Frontal cortex (tissue), 4 donors: ENCODE measurements around the gene COPS4. TPM values are rescaled to one million over a fixed set of nuclear protein-coding genes. Genes with fewer than 3 reads are reported as not detected.
A peak's percentile ranks its signal among the peaks of the same experiment; 100 is the strongest.
"Not testable (repeated sequence)": the region's sequence is repeated elsewhere in the genome, so short reads cannot be mapped to it uniquely, and the experiment has no call there.

Source experiments
- DNase-seq, 2 donors: peaks; one replicate each; pipeline ENCODE4 v3.0.0; 2012; ENCODE audit warnings: low spot score in 2 of 2
- FAIRE-seq: peaks from 2 replicates; lab custom pipeline; 2012; peaks lifted over from hg19 to GRCh38; lab: Jason Lieb, UNC
- total RNA-seq: library from RNA; depleted of rRNA; stranded (reverse); fragments of >200 nt; gene quantifications from one replicate; pipeline ENCODE4 v1.2.3, GENCODE V29; 2014
- donor health status: control.
- donor health status: control.
- donor health status: control.

The COPS4 gene
- total RNA-seq, 1 donor from 2014 or later = 141 TPM

DNA sequence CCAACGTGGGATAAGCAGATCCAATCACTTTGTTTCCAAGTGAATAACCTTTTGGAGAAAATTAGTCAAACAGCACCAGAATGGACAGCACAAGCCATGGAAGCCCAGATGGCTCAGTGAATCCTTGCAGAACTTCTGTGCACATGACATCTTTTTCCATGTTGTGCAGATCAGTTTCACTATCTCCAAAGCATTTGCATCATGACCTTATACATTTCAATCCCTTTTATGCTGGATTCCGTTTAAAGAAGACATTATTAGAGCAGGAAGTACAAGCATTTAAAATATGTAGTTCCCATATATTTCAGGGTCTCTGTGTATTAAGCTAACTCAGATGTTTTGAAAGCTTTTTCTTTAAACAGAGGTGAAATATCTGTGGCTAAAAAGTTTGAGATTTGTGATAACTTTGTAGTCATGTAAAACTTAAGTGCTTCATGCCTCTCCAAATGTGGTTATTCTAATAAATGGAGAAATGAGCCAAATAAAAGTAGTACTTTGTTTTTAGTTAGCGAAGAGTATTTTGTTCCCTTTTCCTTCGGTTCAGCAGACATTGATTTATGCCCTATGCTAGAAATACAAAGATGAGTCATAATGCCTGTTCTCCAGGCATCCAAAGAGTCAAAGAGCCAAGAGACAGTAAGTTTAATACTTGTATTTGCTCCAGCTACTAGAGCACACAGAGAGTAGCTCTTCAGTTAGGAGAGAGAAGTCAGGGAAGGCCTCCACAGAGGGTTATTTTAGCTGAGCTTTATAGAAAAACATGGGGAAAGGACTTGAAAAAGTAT is 40.5 kb downstream of the COPS4 start:
- DNase-seq (no peak), FAIRE-seq (no peak)

DNA sequence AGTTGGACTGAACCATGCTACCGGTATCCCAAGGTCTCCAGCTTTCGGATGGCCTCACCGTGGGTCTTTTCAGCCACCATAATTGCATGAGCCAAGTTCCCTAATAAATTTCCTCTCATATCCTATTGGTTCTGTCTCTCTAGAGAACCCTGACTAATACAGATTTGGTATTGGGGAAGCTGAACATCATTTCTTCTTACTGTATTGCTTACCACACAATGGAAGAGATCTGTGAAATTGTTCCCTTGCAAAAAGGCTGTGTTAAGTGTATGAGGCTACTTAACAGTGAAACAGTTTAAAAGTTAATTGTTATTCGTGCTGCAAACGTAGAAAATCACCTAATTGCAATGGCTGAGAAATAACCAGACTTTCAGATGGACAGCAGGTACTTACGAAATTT is 45.6 kb downstream of the COPS4 start:
- DNase-seq (no peak), FAIRE-seq (no peak)

DNA sequence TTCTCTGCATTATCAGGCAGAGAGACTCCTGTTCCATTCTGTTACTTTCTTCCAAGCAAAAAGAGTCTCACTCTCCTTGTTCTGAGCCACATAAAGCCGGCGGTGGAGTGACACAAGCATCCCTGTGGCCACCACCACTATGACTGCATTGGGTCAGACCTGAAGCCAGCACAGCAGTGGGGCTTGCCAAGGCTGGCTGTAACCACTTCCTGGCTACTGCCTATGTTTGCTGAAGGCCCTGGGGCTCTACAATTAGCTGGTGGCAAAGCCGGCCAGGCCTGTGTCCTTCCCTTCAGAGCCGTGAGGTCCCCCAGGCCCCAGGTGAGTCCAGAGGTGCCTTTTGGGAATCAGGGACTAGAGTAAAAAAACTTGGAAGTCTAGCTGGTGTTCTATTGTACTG is 47.8 kb downstream of the COPS4 start:
- no peak for DNase-seq
- no peak for FAIRE-seq

DNA sequence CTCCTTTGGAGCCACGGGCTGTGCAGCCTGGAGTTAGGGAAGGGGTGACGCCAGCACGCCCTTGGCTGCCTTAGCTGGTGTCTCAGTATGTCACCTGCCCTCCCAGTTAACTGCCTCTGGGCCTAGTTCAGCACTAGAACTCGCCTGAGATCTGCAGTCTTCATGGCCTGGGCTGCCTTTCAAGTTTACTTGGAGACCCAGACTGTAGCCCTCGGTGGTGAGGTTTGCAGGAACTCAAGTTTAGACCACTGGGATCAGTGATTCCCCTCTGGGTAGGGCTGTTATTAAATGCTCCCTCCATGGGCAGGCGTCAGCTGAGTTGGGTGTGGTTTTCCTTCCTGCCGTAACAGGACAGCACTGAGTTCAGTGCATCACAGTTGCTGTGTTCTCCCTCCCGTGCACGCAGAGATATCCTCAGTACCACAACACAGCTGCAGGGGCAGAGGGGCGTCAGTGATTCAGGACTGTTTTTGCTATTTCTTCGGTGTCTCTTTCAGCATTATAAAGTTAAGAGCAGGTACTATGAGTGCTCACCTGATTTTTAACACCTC is 49.0 kb downstream of the COPS4 start:
- DNase-seq (no peak), FAIRE-seq (no peak)

DNA sequence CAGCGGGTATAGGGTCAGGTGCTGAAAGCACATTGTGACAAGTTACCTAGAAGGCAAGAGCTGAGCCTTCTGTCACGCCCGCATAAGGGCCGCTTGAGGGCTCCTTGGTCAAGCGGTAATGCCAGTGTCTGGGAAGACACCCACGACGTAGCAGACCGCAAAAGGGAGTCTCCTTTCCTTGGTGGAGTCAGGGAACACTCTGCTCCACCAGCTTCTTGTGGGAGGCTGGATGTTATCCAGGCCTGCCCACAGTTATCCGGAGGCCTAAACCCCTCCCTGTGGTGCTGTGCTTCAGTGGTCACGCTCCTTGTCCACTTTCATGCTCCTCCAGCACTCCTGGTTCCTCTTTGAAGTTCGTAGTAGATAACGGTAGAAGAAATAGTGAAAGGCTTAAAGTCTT is 50.0 kb downstream of the COPS4 start:
- DNase-seq, FAIRE-seq: not testable (repeated sequence)

DNA sequence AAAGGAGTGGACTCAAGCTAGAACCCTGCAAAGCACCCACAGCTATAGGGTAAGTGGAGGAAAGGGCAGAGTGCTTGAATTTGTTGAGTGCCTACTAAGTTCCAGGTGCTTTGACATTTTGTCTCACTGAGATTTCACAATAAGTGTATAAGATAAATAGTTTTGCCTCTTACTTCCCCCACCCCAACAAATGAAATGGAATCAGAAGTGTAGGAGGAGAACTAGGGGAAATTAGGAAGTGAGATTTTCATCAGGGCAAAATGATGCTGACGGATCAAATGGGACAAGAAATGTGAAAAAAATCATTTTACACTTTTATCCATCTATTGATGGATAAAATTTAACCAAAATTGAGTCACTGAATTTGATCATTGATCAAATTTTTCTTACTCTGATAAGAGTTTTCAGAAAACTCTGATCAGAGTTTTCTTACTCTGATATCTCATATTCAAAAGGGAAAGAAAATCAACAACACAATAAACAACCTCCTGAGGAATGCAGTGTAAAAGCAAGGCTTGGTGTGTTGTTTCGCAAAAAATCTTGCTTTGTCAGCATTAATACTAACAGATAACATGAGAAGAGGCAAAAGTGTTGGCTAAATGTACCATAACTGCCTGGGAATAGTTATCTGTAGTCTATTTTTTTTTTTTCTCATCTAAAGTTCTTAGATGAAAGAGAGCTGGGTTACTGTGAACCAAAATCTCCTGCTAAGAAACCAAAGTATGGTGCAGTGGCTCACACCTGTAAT is 54.6 kb downstream of the COPS4 start:
- FAIRE-seq (no peak), DNase-seq (no peak)

DNA sequence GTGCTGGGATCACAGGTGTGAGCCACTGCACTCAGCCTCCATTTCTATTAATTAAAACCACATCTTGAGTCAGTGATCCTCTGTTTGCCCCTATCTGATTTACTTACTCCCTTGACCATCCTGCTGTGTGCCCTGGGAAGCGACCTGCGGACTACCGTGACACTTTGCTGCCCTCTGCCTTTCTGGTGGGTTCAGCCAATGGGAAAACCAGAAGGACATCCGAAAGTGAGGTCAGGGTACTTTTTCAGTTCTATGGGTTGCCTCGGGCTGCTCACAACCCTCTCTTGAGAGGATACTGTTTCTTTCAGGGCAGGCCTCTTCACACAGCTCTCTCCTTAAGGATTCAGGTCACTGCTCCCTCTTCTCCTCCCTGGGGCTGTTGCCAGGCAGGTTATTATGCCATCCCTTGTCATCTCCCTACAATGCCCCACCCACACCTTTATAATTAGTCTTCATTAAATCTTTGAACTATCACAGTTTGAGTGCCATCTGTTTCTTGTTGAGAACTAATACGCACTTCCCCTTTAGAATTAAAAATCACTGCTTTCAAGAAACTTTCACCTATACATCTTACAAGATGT is 58.2 kb downstream of the COPS4 start:
- FAIRE-seq (no peak), DNase-seq (no peak)

DNA sequence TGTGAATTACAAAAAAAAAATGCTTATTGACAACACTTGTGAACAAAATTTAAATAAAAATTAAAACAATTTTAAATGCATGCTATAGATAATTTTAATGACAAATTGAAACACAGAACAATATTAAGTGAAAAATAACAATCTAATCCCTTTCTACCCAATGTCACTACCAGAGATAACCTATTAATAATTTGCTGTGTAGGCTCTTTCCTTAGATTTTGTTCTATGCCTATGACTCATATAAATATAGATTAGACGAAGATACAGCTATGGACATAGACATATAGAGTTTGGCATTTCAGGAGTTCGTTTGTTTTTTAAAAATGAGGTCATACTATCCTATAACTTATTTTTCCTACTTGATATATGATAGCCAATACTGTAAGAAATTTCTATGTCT is 61.4 kb downstream of the COPS4 start:
- no peak for FAIRE-seq

DNA sequence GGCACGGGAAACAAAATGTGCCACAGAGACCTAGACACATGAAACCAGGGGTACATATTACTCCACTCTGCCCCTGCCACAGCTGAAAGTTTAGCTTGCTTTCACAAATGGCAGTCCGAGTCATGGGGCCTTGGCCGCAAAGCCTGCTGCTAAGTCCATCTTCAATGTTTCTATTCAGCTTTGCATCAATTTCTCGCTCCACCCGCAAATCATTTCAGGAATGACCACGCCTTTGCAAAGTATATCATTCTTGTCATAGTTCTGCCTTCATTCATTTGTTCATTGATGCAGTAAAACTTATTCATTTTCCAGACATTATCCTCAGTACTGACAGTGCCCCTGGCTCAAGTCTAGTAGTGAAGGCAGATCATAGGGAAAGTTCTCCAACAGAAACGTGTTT is 70.0 kb downstream of the COPS4 start:
- FAIRE-seq (no peak), DNase-seq (no peak)

More for the DNA sequence above, 61.4 kb downstream of the COPS4 start:
- no peak for DNase-seq

DNA sequence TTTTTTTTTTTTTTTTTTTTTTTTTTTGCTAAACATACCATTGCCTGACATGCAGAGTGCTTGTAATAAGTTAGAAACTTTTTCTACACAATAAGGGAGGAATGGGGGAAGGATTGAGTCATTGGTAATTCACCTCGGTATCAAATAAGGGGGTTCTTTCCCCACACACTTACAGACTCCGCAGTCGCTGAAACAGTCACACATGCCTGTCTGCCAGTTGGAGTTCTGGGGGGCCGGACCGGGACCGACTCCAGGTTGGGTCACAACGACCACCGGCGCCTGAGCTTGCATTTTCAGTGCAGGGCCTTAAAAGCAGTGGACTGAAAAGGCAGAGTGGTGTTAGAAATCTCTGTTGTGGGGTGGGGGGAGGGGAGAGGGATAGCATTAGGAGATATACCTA is 72.6 kb downstream of the COPS4 start:
- FAIRE-seq (no peak), DNase-seq (no peak)

DNA sequence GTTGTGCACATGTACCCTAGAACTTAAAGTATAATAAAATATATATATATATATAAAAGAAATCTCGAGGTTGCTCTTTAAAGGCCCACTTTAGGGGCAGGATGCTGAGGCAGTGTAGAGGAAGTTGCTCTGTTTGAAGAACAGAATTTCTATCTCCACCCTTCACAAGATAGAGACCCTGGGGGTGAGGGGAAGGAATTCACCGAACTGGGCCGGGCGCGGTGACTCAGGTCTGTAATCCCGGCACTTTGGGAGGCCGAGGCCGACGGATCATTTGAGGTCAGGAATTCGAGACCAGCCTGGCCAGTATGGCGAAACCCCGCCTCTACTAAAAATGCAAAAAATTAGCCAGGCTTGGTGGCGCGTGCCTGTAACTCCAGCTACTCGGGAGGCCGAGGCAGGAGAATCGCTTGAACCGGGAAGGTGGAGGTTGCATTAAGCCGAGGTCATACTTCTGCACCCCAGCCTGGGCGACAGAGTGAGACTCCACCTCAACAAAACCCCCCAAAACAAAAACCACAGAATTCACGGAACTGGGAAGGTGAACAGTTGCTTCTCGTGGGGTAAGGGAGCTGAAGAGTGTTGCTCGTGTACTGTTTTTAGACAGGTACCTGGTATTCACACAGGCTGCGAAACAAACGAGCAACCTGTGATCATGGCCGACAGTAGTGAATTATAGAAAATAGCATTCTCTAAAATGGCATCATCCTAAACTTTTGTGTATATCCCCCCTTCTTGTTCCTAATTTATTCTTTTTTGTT is 73.3 kb downstream of the COPS4 start:
- FAIRE-seq (no peak), DNase-seq (no peak)

DNA sequence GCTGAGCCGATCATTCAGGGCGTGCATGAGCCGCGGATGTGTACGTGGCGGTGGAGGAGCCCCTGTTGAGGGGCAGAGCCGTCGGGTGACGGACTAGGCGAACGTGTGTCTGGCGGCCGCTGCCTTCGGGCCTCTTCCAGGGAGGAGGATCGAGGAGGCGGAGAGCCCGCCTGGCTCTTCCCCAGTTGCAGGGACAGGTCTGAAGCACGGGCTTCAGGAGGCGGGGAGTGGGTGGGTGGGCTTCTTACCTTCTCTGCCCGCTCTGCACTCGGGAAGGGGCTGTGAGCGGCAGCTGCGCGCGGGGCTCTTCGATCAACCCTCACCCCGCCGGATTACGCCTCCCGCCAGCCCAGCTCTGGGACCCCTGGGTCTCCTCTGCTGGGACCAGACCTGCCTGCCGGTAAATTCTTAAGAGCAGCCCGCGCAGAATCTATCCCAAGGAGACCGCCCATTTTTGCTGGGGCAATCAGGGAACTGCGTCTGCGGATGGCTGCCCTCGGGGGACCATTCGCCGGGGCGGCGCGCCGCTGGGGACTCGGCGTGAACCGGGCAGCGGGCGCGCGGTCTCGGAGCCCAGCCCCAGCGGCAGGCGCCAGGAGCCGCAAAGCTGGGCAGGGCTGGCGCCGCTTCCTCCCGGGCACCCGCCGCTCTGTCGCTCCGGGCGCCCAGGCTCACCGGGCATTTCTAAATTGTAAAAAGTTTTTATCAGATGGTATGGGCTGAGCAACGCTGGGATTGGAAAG is 74.7 kb downstream of the COPS4 start:
- DNase-seq = peak in 1 of 2 donors; percentile 26
- FAIRE-seq = no peak

DNA sequence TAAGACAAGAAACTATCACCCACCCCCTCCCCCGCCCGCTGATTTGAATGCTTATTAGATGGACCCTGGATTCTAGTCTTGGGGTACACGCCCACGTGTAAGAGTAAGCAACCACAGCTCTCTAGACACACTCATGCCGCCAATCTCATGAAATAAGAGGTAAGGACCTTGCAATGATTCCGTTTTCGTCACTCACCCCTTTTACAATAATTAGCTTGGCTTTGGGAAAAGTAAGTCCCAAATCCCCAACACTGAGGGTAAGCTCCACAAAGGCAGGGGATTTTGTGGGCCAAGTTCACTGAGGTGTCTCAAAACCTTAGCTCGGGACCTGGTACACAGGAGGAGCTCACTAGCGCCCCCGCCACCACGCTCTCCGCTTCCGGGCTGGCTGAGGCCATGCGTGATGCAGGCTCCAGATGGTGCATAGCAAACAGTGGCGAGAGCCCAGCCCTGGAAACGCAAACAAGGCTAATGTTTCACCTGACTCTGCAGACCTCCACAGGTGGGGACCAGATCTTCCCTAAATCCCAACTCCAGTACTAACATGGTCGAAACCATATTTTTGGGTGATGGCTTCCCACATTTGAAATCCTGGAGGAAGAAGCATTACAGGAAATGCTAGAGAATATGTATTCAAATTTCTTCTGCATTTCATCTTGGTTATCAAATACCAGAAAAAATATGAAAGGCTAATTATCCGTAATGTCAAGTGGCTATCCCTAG is 75.4 kb downstream of the COPS4 start:
- DNase-seq (peak; percentile 40 to 48), FAIRE-seq (no peak)

DNA sequence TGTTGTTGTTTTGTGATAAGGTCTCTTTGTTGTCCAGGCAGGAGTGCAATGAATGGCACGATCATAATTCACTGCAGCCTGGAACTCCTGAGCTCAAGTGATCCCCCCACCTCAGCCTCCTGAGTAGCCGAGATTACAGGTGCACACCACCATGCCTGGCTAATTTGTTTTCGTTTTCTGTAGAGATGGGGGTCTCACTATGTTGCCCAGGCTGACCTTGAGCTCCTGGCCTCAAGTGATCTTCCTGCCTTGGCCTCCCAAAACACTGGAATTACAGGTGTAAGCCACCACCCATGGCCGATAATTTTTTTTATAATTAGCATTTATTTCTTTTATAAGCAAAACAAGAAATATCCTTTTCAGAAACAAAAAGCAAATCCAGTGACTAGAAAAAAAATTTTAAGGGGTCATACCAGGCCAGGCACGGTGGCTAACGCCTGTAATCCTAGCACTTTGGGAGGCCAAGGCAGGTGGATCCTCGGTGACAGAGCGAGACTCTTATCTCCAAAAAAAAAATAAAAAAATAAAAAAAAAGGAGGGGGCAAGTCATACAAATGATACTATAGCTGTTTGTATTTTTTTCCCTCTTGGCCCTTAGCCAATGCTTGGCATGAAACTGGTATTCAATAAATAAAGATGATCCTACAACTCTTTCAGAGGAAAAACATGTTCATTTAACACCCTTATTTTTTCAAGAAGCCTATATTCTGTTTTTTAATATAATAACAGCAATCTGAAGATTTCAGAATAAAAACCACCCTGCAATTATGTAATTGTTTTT is 76.2 kb downstream of the COPS4 start:
- DNase-seq (no peak), FAIRE-seq (no peak)

DNA sequence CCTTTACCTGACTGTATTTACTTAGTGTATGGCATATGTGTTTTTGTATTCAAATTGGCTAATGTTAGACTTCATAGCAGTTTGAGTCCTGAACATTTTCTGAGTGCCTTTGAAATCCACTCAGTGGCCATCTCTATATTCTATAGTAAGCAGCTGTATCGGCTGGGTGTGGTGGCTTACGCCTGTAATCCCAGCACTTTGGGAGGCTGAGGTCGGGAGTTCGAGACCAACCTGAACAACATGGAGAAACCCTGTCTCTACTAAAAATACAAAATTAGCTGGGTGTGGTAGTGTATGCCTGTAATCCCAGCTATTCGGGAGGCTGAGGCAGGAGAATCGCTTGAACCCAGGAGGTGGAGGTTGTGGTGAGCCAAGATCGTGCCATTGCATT is 76.8 kb downstream of the COPS4 start:
- DNase-seq, FAIRE-seq: not testable (repeated sequence)

DNA sequence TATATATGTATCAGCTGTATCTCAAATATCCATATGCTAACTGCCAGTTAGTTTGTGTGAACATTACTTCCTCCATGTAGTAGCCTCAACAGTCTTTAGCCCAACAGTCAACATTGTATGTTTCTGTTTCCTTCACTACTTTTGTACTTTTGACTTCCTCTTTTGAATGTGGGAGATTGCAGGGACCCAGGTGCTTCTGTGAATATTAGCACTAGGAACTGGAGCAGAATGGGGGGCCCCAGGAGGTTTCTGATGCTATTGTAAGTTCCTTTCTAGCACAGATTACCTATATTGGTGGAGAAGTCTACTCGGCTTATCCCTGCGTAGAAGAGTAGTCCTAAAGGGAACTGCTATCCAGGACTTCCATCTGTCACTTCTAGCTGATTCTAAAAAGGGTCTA is 77.2 kb downstream of the COPS4 start:
- no peak for FAIRE-seq

DNA sequence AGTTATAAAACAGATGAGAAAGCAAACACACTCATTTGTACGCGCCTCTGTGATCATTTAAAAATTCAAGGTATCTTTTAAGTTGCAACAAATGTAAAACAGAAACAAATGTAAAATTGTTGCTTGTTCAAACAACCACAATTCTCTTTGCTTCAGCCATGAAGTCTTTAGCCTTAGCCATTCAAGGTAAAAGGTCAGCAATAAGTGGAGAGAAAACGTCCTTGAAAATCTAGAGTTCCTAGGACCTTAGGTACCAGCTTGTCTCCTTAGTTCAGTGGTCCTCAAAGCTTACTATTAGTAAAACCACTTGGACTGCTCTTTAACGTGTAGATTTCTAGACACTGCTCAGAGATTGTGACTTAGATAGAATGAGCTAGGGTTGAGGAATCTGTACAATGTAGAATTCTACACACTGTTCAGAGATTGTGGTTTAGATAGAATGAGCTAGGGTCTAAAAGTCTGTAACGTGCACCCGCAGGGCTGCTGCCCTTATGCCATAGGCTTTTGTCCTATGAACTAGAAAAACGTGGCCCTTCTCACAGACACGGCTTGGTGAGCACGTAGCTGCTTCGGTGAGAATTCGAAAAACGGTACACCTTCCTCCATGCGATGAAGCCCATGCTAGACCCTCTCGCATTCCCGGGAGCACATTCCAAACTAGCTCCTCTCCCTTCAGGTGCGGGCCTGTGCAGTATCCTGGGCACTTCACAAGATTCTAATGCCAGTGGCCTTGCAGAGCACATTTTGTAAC is 77.9 kb downstream of the COPS4 start:
- no peak for DNase-seq
- FAIRE-seq = no peak

More for the DNA sequence above, 77.2 kb downstream of the COPS4 start:
- no peak for DNase-seq
